ENCODE measurements around the gene C4orf36.

DNA sequence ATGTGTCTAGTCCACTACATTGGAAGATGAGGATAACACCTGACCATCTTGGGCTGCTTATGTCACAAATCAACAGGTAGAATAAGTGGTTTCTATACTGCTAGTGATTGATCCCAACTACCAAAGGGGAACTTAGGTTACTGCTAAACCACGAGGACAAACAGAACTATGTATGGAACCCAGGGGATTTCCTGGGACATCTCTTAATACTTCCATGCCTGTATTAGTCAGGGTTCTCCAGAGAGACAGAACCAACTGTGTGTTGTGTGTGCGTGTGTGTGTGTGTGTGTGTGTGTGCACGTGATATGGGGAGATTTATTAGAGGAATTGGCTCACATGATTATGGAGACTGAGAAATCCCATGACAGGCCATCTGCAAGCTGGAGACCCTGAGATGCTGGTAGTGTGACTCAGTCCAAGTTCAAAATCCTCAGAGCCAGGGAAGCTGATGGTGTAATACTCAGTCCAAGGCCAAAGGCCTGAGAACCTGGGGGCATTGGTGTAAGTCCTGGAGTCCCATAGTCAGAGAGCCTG, 26.4 kb upstream of the C4orf36 start:
- TF ChIP-seq, protein P1, sequence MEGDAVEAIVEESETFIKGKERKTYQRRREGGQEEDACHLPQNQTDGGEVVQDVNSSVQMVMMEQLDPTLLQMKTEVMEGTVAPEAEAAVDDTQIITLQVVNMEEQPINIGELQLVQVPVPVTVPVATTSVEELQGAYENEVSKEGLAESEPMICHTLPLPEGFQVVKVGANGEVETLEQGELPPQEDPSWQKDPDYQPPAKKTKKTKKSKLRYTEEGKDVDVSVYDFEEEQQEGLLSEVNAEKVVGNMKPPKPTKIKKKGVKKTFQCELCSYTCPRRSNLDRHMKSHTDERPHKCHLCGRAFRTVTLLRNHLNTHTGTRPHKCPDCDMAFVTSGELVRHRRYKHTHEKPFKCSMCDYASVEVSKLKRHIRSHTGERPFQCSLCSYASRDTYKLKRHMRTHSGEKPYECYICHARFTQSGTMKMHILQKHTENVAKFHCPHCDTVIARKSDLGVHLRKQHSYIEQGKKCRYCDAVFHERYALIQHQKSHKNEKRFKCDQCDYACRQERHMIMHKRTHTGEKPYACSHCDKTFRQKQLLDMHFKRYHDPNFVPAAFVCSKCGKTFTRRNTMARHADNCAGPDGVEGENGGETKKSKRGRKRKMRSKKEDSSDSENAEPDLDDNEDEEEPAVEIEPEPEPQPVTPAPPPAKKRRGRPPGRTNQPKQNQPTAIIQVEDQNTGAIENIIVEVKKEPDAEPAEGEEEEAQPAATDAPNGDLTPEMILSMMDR (IDR thresholded peaks at IDR 0.05; ENCODE audit: low read length), result no peak
- TF ChIP-seq EZH2phosphoT487 (IDR thresholded peaks at IDR 0.05; ENCODE audit: low read length), result no peak
- no peak for TF ChIP-seq EZH2 (optimal IDR thresholded peaks at IDR 0.05; ENCODE audit: low read depth, low read length)

Data from MM.1S (cell line).